SHP77 treated with DMSO at 0.1 percent for 48 hours (cell line): Measurements from ENCODE around the gene MDM2.
"Not testable (repeated sequence)": the region's sequence is repeated elsewhere in the genome, so short reads cannot be mapped to it uniquely, and the experiment has no call there.

Source experiments
- DNase-seq: peaks from one replicate; lab custom pipeline; 2025; lab: John Stamatoyannopoulos, UW

Gene MDM2

GRCh38 chr12:68827895-68828671, 20.1 kb downstream of the MDM2 start:
- DNase-seq = no peak

- DNase-seq = no peak
Measured at GRCh38 chr12:68828672-68829068, 20.7 kb downstream of the MDM2 start.

GRCh38 chr12:68831272-68831671, 23.3 kb downstream of the MDM2 start:
- DNase-seq = no peak

- DNase-seq = no peak
Measured at GRCh38 chr12:68831751-68832503, 23.9 kb downstream of the MDM2 start.

GRCh38 chr12:68832504-68832867, 24.5 kb downstream of the MDM2 start:
- no peak for DNase-seq

GRCh38 chr12:68833508-68833907, 25.5 kb downstream of the MDM2 start:
- DNase-seq = no peak

GRCh38 chr12:68835333-68835908, 27.4 kb downstream of the MDM2 start:
- DNase-seq = no peak

- DNase-seq = no peak
Measured at GRCh38 chr12:68837215-68837614, 29.2 kb downstream of the MDM2 start.

GRCh38 chr12:68838046-68838886, 30.3 kb downstream of the MDM2 start:
- no peak for DNase-seq

GRCh38 chr12:68839183-68840147, 31.5 kb downstream of the MDM2 start:
- no peak for DNase-seq

- not testable (repeated sequence) for DNase-seq
Measured at GRCh38 chr12:68841175-68841574, 33.2 kb downstream of the MDM2 start.

- DNase-seq = no peak
Measured at GRCh38 chr12:68841717-68842116, 33.7 kb downstream of the MDM2 start.

- DNase-seq = no peak
Measured at GRCh38 chr12:68842123-68842522, 34.1 kb downstream of the MDM2 start.

- no peak for DNase-seq
Measured at GRCh38 chr12:68842784-68843567, 35.0 kb downstream of the MDM2 start.

- no peak for DNase-seq
Measured at GRCh38 chr12:68844318-68844745, 36.4 kb downstream of the MDM2 start.

- DNase-seq = no peak
Measured at GRCh38 chr12:68844788-68845695, 37.1 kb downstream of the MDM2 start.

GRCh38 chr12:68846811-68847210, 38.8 kb downstream of the MDM2 start:
- no peak for DNase-seq

GRCh38 chr12:68850390-68850789, 42.4 kb downstream of the MDM2 start:
- no peak for DNase-seq
